ENCODE results near the gene CCDC197.

CCDC197 gene

DNA sequence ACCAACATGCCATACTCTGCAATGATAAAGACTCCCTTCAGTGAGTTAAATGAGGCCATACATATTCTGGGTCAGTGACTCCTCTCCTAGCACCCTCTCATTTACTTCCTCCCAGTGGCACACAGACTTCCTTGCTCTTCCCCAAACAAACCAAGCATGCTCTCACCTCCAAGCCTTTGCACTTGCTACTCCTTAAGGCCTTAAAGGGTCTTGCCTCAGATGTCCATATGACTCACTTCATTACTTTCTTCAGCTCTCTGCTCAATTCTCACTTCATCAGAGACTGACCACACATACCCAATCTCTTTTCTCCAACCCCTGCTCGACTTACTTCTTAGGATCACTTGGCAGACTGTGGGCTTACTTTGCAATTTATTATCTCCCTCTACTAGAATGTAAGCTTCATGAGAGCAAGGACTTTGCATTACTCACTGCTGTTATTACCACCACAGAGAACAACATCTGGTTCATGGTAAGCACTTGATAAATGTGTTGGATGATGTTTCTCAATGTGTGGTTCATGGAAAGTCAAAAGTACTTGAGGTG, 61.1 kb downstream of the CCDC197 start:
- Histone ChIP-seq H3K9me3 (ENCODE audit: insufficient read depth, low read depth, low read length) (no peaks in the 10 kb centered on the region), H3K27me3 (ENCODE audit: insufficient read depth, low read length, poor library complexity, severe bottlenecking) (no peaks in the 10 kb centered on the region), H3K9me2 (replicated peaks; ENCODE audit: low read depth, low read length) (no peaks in the 10 kb centered on the region), H3K4me2 (ENCODE audit: low read depth, low read length, poor library complexity, severe bottlenecking) (no peak overlapping the region), H3K4me1 (ENCODE audit: insufficient read depth, low read length, poor library complexity, severe bottlenecking) (no peaks in the 10 kb centered on the region), H4K20me1 (ENCODE audit: insufficient read depth, low read length, poor library complexity, severe bottlenecking) (peaks cover 16% of the 10 kb centered on the region), H3F3A (ENCODE audit: low read depth) (no peaks in the 10 kb centered on the region), H3K36me3 (ENCODE audit: insufficient read depth, low read length) (peaks cover 92% of the 10 kb centered on the region), H3K4me3 (ENCODE audit: low read length, poor library complexity, severe bottlenecking) (no peak overlapping the region), H3K79me2 (ENCODE audit: insufficient read depth, low read length) (peaks cover 10% of the 10 kb centered on the region), H3K9ac (ENCODE audit: low read depth, low read length, poor library complexity, severe bottlenecking) (no peak overlapping the region), H2AFZ (ENCODE audit: low read length) (no peak overlapping the region)
- no peak for TF ChIP-seq EZH2phosphoT487 (IDR thresholded peaks at IDR 0.05; ENCODE audit: borderline replicate concordance)
- TF ChIP-seq, protein P1, sequence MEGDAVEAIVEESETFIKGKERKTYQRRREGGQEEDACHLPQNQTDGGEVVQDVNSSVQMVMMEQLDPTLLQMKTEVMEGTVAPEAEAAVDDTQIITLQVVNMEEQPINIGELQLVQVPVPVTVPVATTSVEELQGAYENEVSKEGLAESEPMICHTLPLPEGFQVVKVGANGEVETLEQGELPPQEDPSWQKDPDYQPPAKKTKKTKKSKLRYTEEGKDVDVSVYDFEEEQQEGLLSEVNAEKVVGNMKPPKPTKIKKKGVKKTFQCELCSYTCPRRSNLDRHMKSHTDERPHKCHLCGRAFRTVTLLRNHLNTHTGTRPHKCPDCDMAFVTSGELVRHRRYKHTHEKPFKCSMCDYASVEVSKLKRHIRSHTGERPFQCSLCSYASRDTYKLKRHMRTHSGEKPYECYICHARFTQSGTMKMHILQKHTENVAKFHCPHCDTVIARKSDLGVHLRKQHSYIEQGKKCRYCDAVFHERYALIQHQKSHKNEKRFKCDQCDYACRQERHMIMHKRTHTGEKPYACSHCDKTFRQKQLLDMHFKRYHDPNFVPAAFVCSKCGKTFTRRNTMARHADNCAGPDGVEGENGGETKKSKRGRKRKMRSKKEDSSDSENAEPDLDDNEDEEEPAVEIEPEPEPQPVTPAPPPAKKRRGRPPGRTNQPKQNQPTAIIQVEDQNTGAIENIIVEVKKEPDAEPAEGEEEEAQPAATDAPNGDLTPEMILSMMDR (conservative IDR thresholded peaks at IDR 0.05; ENCODE audit: low read length), result no peak

All from Loucy (cell line).